ENCODE data around the gene SLC39A13. TPM values are rescaled to one million over a fixed set of nuclear protein-coding genes. Genes with fewer than 3 reads are reported as not detected.

The SLC39A13 gene
- total and polyA plus RNA-seq, 2 of the 4 experiments (the other 2 are of a cell fraction) = 32.4 to 144 TPM

DNA sequence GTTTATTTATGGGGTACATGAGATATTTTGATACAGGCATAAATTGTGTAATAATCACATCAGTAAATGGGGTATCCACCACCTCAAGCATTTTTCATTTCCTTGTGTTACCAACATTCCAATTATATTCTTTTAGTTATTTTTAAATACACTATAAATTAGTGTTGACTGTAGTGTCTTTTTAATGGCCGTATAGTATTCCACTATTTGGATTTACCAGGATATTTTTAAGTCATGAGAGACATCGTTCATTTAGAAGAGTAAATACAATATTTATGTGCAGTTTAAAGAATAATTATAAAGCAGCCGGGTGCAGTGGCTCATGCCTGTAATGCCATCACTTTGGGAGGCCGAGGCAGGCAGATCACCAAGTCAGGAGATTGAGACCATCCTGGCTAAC, 23.9 kb upstream of the SLC39A13 start:
- Histone ChIP-seq H4K91ac (ENCODE audit: insufficient read depth, low read depth, low read length) (no peak overlapping the region), H4K5ac (ENCODE audit: low read depth, low read length) (no peak overlapping the region), H2AK5ac (ENCODE audit: low read depth, low read length) (no peak overlapping the region), H2BK5ac (ENCODE audit: low read depth, low read length, poor library complexity, severe bottlenecking) (no peak overlapping the region), H3K79me1 (ENCODE audit: low read depth in 1 of 2, low read length in 2 of 2) (no peaks in the 10 kb centered on the region), H4K8ac (ENCODE audit: low read depth in 2 of 2, low read length in 2 of 2) (no peak overlapping the region), H2AFZ (replicated peaks; ENCODE audit: low read length, poor library complexity) (no peak overlapping the region), H3K4me1 (ENCODE audit: control insufficient read depth, insufficient read depth, low read length) (no peaks in the 10 kb centered on the region), H3K23ac (ENCODE audit: low read depth, low read length) (no peak overlapping the region), H3K9me1 (ENCODE audit: insufficient read depth, low read length) (no peaks in the 10 kb centered on the region), H3K36me3 (ENCODE audit: control insufficient read depth, insufficient read depth, low read length) (no peaks in the 10 kb centered on the region), H3K27ac (ENCODE audit: insufficient read depth, low read length) (no peak overlapping the region), H3K9ac (ENCODE audit: low read depth, low read length) (no peak overlapping the region), H3K18ac (ENCODE audit: low read depth, low read length) (no peak overlapping the region), H2AK9ac (replicated peaks; ENCODE audit: low read depth, low read length, poor library complexity) (no peak overlapping the region), H2BK15ac (ENCODE audit: low read depth, low read length) (no peak overlapping the region), H4K20me1 (ENCODE audit: insufficient read depth, low read length) (no peaks in the 10 kb centered on the region), H3K27me3 (ENCODE audit: control insufficient read depth, insufficient read depth, low read length) (peaks cover 3% of the 10 kb centered on the region; the same call in 1 of the 2 replicates), H2BK20ac (ENCODE audit: low read depth, low read length) (no peak overlapping the region), H3K9me3 (ENCODE audit: control insufficient read depth, insufficient read depth, low read length) (no peaks in the 10 kb centered on the region), H3K14ac (replicated peaks; ENCODE audit: low read depth, low read length) (no peak overlapping the region), H3K4me2 (ENCODE audit: low read depth, low read length) (no peak overlapping the region), H3K4me3 (ENCODE audit: insufficient read depth, low read depth, low read length) (no peak overlapping the region), H2BK120ac (ENCODE audit: low read depth, low read length) (no peak overlapping the region), H3K56ac (ENCODE audit: extremely low read depth, insufficient read depth, low read length) (no peak overlapping the region), H3K4ac (ENCODE audit: low read depth, low read length) (no peak overlapping the region)
- intact Hi-C loops (cut with micrococcal nuclease) = no loop called here
- POLR2A ChIA-PET (ENCODE audit: unreplicated experiment) = no interaction called here
- CTCF ChIA-PET = no interaction called here
- DNase-seq = no peak
- WGBS, 2 experiments (ENCODE audit: extremely low coverage in 2 of 2, insufficient read length in 1 of 2) = 83% methylated on average over 1 of the region's 4 CpGs; no CpG with 5 or more reads in 1 of the 2 experiments
- BruUV-seq (replicated peaks) = no TSS peak
- dilution Hi-C loops (cut with HindIII; ENCODE audit: low sequenced_read_pairs, unreplicated experiment) = no loop called here
- in situ Hi-C loops (cut with MboI; ENCODE audit: low sequenced_read_pairs) = no loop called here
- no peak for ATAC-seq (ENCODE audit: low read depth)
- no peak for TF ChIP-seq CEBPB (IDR thresholded peaks at IDR 0.05; ENCODE audit: low read depth, low read length)
- TF ChIP-seq RAD21 (IDR thresholded peaks at IDR 0.05; ENCODE audit: low read length) = no peak
- TF ChIP-seq MAZ (IDR thresholded peaks at IDR 0.05; ENCODE audit: borderline replicate concordance, low read depth, low read length) = no peak
- TF ChIP-seq POLR2A (IDR thresholded peaks at IDR 0.05; ENCODE audit: low read depth, low read length) = no peak
- TF ChIP-seq, protein P1, sequence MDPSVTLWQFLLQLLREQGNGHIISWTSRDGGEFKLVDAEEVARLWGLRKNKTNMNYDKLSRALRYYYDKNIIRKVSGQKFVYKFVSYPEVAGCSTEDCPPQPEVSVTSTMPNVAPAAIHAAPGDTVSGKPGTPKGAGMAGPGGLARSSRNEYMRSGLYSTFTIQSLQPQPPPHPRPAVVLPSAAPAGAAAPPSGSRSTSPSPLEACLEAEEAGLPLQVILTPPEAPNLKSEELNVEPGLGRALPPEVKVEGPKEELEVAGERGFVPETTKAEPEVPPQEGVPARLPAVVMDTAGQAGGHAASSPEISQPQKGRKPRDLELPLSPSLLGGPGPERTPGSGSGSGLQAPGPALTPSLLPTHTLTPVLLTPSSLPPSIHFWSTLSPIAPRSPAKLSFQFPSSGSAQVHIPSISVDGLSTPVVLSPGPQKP (IDR thresholded peaks at IDR 0.05; ENCODE audit: borderline replicate concordance, low read depth, low read length) = no peak
- TF ChIP-seq, protein P2, sequence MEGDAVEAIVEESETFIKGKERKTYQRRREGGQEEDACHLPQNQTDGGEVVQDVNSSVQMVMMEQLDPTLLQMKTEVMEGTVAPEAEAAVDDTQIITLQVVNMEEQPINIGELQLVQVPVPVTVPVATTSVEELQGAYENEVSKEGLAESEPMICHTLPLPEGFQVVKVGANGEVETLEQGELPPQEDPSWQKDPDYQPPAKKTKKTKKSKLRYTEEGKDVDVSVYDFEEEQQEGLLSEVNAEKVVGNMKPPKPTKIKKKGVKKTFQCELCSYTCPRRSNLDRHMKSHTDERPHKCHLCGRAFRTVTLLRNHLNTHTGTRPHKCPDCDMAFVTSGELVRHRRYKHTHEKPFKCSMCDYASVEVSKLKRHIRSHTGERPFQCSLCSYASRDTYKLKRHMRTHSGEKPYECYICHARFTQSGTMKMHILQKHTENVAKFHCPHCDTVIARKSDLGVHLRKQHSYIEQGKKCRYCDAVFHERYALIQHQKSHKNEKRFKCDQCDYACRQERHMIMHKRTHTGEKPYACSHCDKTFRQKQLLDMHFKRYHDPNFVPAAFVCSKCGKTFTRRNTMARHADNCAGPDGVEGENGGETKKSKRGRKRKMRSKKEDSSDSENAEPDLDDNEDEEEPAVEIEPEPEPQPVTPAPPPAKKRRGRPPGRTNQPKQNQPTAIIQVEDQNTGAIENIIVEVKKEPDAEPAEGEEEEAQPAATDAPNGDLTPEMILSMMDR (conservative IDR thresholded peaks at IDR 0.05; ENCODE audit: low read depth, low read length) = no peak

Measured in IMR-90 (cell line).